Activated naive CD4-positive, alpha-beta T cell treated with anti-CD3 and anti-CD28 coated beads, Interleukin-2, amount 50 U/mL, for 24 hours (primary cell): ENCODE data around the gene RTBDN.

ENCODE experiments used
- H3K27ac Mint-ChIP-seq: one replicate; pipeline ENCODE4 v1.8.0; 2021; ENCODE audit warnings: mild to moderate bottlenecking, mixed read lengths
- H3K27me3 Mint-ChIP-seq: one replicate; pipeline ENCODE4 v1.8.0; 2021; ENCODE audit warnings: mixed read lengths
- H3K36me3 Mint-ChIP-seq: one replicate; pipeline ENCODE4 v1.8.0; 2021; ENCODE audit warnings: mixed read lengths
- H3K4me1 Mint-ChIP-seq: one replicate; pipeline ENCODE4 v1.8.0; 2021; ENCODE audit warnings: mixed read lengths
- H3K4me3 Mint-ChIP-seq: one replicate; pipeline ENCODE4 v1.8.0; 2021; ENCODE audit warnings: mild to moderate bottlenecking, mixed read lengths
- H3K9me3 Mint-ChIP-seq: one replicate; pipeline ENCODE4 v1.8.0; 2021; ENCODE audit warnings: mixed read lengths

Gene RTBDN

GRCh38 chr19:12792051-12792852 is 42.1 kb downstream of the RTBDN start:
- peaks cover 38% of the 10 kb centered on the region for H3K4me1 Mint-ChIP-seq

GRCh38 chr19:12791345-12792050 is 42.9 kb downstream of the RTBDN start, which contains the start of gene JUNB:
Gene JUNB (plus strand): TSS chr19:12791486. CDS start chr19:12791772, 286 bp downstream.
- H3K9me3 Mint-ChIP-seq = no peaks in the 10 kb centered on the region
- no peaks in the 10 kb centered on the region for H3K27me3 Mint-ChIP-seq
- H3K4me1 Mint-ChIP-seq = peaks cover 37% of the 10 kb centered on the region
- H3K36me3 Mint-ChIP-seq = peaks cover 2% of the 10 kb centered on the region
- H3K27ac Mint-ChIP-seq = peak within 1 kb of the TSS; percentile 95
- H3K4me3 Mint-ChIP-seq = peak within 1 kb of the TSS; percentile 95

More at GRCh38 chr19:12792051-12792852, 42.1 kb downstream of the RTBDN start:
- no peaks in the 10 kb centered on the region for H3K9me3 Mint-ChIP-seq
- peak overlapping the region; percentile 95 for H3K4me3 Mint-ChIP-seq
- peak overlapping the region; percentile 87 for H3K27ac Mint-ChIP-seq
- H3K36me3 Mint-ChIP-seq = peaks cover 2% of the 10 kb centered on the region
- H3K27me3 Mint-ChIP-seq = no peaks in the 10 kb centered on the region

- Mint-ChIP-seq H3K27me3 (no peaks in the 10 kb centered on the region), H3K9me3 (no peaks in the 10 kb centered on the region), H3K36me3 (peaks cover 2% of the 10 kb centered on the region), H3K4me3 (peak overlapping the region; percentile 95), H3K4me1 (peaks cover 30% of the 10 kb centered on the region), H3K27ac (peak overlapping the region; percentile 95)
Observed at GRCh38 chr19:12790628-12791344, 43.6 kb downstream of the RTBDN start.

GRCh38 chr19:12789904-12790619 is 44.3 kb downstream of the RTBDN start:
- peak overlapping the region; percentile 95 for H3K4me3 Mint-ChIP-seq
- H3K27me3 Mint-ChIP-seq = no peaks in the 10 kb centered on the region
- H3K27ac Mint-ChIP-seq = peak overlapping the region; percentile 95

GRCh38 chr19:12789098-12789903 is 45.1 kb downstream of the RTBDN start:
- peaks cover 2% of the 10 kb centered on the region for H3K36me3 Mint-ChIP-seq
- H3K27me3 Mint-ChIP-seq = no peaks in the 10 kb centered on the region
- H3K4me1 Mint-ChIP-seq = peaks cover 20% of the 10 kb centered on the region
- peak overlapping the region; percentile 74 for H3K4me3 Mint-ChIP-seq
- H3K27ac Mint-ChIP-seq = peak overlapping the region; percentile 83
- no peaks in the 10 kb centered on the region for H3K9me3 Mint-ChIP-seq

More at GRCh38 chr19:12789904-12790619, 44.3 kb downstream of the RTBDN start:
- Mint-ChIP-seq H3K9me3 (no peaks in the 10 kb centered on the region), H3K4me1 (peaks cover 27% of the 10 kb centered on the region), H3K36me3 (peaks cover 2% of the 10 kb centered on the region)

- no peaks in the 10 kb centered on the region for H3K27me3 Mint-ChIP-seq
- H3K9me3 Mint-ChIP-seq = no peaks in the 10 kb centered on the region
Observed at GRCh38 chr19:12788682-12789097, 45.7 kb downstream of the RTBDN start.

GRCh38 chr19:12788042-12788681 is 46.2 kb downstream of the RTBDN start:
- no peaks in the 10 kb centered on the region for H3K9me3 Mint-ChIP-seq
- H3K27me3 Mint-ChIP-seq = no peaks in the 10 kb centered on the region
- H3K4me1 Mint-ChIP-seq = peaks cover 21% of the 10 kb centered on the region
- H3K36me3 Mint-ChIP-seq = no peaks in the 10 kb centered on the region
- peak overlapping the region; percentile 30 for H3K27ac Mint-ChIP-seq
- no peak overlapping the region for H3K4me3 Mint-ChIP-seq

More at GRCh38 chr19:12788682-12789097, 45.7 kb downstream of the RTBDN start:
- peak overlapping the region; percentile 74 for H3K4me3 Mint-ChIP-seq
- H3K27ac Mint-ChIP-seq = peak overlapping the region; percentile 83
- peaks cover 17% of the 10 kb centered on the region for H3K4me1 Mint-ChIP-seq
- H3K36me3 Mint-ChIP-seq = peaks cover 2% of the 10 kb centered on the region

GRCh38 chr19:12787458-12787857 is 46.9 kb downstream of the RTBDN start:
- Mint-ChIP-seq H3K9me3 (no peaks in the 10 kb centered on the region), H3K27ac (no peak overlapping the region), H3K4me3 (no peak overlapping the region)

GRCh38 chr19:12786952-12787351 is 47.4 kb downstream of the RTBDN start:
- Mint-ChIP-seq H3K36me3 (no peaks in the 10 kb centered on the region), H3K4me1 (peaks cover 25% of the 10 kb centered on the region), H3K27ac (no peak overlapping the region), H3K27me3 (no peaks in the 10 kb centered on the region), H3K9me3 (no peaks in the 10 kb centered on the region), H3K4me3 (no peak overlapping the region)

More at GRCh38 chr19:12787458-12787857, 46.9 kb downstream of the RTBDN start:
- Mint-ChIP-seq H3K27me3 (no peaks in the 10 kb centered on the region), H3K4me1 (peaks cover 21% of the 10 kb centered on the region), H3K36me3 (no peaks in the 10 kb centered on the region)

GRCh38 chr19:12786141-12786870 is 48.1 kb downstream of the RTBDN start:
- Mint-ChIP-seq H3K27ac (peak overlapping the region; percentile 24), H3K4me3 (no peak overlapping the region), H3K9me3 (no peaks in the 10 kb centered on the region), H3K36me3 (no peaks in the 10 kb centered on the region), H3K4me1 (peaks cover 31% of the 10 kb centered on the region), H3K27me3 (no peaks in the 10 kb centered on the region)

- no peaks in the 10 kb centered on the region for H3K36me3 Mint-ChIP-seq
- no peak overlapping the region for H3K27ac Mint-ChIP-seq
- no peak overlapping the region for H3K4me3 Mint-ChIP-seq
- H3K9me3 Mint-ChIP-seq = no peaks in the 10 kb centered on the region
- peaks cover 26% of the 10 kb centered on the region for H3K4me1 Mint-ChIP-seq
- H3K27me3 Mint-ChIP-seq = no peaks in the 10 kb centered on the region
Observed at GRCh38 chr19:12785431-12786031, 48.8 kb downstream of the RTBDN start.

- H3K27me3 Mint-ChIP-seq = no peaks in the 10 kb centered on the region
Observed at GRCh38 chr19:12784871-12785430, 49.4 kb downstream of the RTBDN start.

GRCh38 chr19:12784394-12784870 is 49.9 kb downstream of the RTBDN start:
- no peak overlapping the region for H3K4me3 Mint-ChIP-seq
- peaks cover 23% of the 10 kb centered on the region for H3K4me1 Mint-ChIP-seq
- H3K9me3 Mint-ChIP-seq = no peaks in the 10 kb centered on the region
- no peak overlapping the region for H3K27ac Mint-ChIP-seq
- H3K36me3 Mint-ChIP-seq = no peaks in the 10 kb centered on the region
- no peaks in the 10 kb centered on the region for H3K27me3 Mint-ChIP-seq

More at GRCh38 chr19:12784871-12785430, 49.4 kb downstream of the RTBDN start:
- H3K4me3 Mint-ChIP-seq = no peak overlapping the region
- H3K36me3 Mint-ChIP-seq = no peaks in the 10 kb centered on the region
- H3K9me3 Mint-ChIP-seq = no peaks in the 10 kb centered on the region
- H3K27ac Mint-ChIP-seq = no peak overlapping the region
- peaks cover 21% of the 10 kb centered on the region for H3K4me1 Mint-ChIP-seq
